HG02678 (cell line): ENCODE measurements around the gene CPM.
"Not testable (repeated sequence)": the region's sequence is repeated elsewhere in the genome, so short reads cannot be mapped to it uniquely, and the experiment has no call there.

Source experiments
- ATAC-seq: cut with Tn5 transposase; IDR thresholded peaks from one replicate; pipeline ENCODE4 v1.9.1; 2021; ENCODE audit warnings: mild to moderate bottlenecking, moderate library complexity; ENCODE audit not compliant: unreplicated experiment

The CPM gene

DNA sequence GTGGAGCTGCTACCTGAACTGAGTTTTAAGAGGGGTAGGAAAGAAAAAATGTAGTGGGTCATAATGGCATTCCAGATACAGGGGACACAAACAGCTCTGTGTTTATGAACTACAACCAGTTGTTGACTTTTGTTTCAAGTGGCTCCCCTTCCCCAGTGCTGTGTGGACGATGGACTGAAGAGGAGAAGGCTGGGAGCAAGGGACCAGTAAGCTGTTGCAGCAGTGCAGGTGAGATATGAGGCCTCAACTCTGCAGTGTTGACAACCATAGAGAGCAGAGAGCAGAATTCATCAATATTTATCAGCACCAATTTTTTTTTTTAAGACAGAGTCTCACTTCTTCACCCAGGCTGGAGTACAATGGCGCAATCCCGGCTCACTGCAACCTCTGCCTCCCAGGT lies 78.4 kb downstream of the CPM start:
- ATAC-seq, result no peak

DNA sequence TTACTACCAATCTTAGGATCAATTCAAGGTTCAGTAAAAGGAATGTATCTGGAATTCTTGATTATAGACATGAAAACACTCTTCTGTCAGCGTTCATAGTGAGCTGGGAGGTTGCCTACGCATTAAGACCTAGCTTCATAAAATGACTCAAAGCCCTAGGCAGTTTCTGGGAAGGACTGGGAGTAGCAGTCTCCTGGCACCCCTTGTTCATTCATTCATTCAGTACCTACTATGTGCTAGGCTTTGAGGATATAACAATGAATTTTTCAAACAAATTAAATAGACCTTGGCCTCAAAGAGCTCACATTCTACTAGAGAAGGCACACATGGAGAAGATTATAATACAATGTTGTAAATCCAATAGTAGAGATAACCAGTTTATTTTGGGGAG lies 78.9 kb downstream of the CPM start:
- no peak for ATAC-seq

DNA sequence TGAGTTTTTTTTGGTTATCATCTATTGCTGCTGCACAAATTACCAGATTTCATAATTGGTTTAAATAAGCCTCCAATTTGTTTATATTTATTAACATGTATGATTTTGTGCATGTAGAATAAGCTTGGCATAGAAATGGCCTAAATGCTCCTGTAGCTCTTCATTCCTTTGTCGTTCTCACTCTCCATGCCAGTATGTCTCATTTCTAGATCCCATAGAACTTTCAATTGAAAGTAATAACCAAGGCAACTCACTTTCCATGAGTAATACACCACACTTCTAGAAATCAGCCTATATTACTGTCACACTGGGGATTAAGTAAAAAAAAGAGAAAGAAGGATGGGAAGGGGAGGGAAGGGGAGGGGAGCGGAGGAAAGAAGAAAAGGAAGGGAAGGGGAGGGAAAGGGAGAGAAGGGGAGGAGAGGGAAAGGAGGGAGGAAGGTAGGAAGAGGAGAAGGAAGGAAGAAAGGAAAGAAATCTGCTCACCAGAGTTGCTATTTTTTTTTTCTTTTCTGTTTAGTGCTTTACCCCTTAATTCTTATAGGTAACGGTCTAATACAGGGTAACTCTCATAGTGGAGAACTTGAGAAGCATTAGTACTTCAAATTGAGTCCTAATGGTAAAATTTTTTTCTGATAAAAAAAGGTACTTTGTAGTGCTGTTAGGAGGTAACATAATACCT lies 79.4 kb downstream of the CPM start:
- ATAC-seq, result no peak

DNA sequence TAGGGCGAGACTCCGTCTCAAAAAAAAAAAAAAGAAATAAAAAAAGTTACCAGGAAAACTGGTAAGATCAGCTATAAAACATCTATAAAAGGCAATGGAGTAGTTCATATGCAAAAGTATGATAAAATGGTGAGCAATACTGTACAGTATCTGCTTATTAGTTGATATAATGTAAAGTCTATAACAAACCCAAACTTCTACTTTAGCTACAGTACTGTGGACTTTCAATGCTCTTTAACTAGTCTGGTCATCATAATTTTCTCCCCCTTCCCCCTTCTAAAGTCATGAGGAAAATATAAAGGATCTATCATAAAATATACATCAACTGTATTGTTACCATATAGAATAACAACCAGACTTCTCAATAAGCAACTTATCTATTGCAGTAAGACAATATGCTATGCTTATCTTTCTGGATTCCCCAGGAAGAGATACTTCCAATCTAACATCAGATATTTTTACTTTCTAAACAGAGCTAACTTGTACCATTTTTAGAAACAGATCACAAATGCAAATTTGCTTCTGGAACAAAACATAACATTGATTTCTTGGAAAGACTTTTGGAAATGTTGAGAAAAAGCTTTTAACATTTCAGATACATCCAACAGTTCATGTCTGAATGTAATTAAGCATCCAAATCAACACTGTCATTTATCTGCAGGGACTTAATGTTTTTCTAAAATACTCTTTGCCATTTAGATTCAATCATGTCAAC lies 81.2 kb downstream of the CPM start:
- ATAC-seq, result no peak

DNA sequence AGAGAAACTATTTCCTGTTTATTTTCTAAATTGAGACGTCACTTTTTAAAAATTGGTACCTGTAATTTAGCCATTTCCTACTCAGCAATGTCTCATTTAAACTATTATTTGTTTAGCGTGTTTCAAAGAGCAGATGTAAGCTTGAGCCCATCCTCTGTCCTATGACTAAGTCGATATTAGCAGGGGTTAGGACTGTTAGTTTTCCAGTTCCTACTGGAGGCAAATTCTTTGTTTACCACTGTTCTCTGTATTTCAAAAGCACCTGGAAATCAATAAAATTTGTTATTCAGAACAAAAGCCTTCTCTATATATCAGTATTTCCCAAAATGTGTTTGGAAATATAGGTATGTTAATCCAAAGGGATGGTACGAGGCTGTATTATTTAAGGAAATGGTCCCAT lies 82.6 kb downstream of the CPM start:
- no peak for ATAC-seq

DNA sequence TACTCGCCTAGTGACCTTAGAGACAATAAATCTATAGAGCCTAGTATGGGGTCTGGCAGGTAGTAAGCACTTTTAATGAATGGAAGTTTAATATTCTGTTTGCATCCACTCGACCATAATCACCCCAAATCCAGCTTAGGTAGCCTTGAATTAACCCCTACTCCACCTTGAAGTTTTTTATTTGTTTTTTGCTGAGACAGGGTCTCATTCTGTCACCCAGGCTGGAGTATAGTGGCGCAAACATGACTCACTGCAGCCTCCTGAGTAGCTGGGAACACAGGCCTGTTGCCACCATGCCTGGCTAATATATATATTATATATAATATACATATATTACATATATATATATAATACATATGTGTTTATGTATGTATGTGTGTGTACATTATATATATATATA lies 86.2 kb downstream of the CPM start:
- ATAC-seq, result no peak

DNA sequence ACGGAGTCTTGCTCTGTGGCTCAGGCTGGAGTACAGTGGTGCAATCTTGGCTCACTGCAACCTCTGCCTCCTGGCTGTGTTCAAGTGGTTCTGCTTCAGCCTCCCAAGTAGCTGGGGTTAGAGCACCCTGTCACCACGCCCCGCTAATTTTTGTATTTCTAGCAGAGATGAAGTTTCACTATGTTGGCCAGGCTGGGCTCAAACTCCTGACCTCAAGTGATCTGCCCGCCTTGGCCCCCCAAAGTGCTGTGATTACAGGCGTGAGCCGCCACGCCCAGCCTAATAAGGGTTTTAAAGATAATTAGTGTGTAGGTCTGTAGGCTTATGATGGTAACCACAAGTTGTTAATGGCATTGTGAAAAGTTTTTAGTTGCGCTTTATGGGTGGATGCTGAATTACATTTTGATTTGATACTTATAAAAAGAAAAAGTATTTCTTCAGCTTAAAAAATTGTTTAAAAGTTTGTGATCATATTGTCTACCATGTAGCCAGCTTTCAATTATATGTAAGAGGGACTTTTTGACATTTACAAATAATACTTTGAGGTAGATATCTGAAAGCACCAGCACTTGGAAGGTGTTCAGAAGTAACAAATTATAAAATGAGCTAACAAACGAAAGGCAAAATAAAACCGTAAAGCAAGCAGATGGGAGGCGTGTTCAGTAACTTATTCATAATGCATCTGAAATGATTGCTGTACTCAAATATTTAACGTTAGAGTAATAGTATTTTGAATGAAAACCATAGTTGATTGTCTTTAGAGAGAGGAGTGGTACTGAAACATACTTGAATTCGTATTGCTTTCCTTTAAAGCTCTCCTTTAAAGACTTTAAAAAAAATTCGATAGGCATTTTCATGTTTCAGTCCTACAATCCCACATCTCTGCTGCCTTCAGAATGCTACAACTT lies 87.9 kb downstream of the CPM start:
- no peak for ATAC-seq

DNA sequence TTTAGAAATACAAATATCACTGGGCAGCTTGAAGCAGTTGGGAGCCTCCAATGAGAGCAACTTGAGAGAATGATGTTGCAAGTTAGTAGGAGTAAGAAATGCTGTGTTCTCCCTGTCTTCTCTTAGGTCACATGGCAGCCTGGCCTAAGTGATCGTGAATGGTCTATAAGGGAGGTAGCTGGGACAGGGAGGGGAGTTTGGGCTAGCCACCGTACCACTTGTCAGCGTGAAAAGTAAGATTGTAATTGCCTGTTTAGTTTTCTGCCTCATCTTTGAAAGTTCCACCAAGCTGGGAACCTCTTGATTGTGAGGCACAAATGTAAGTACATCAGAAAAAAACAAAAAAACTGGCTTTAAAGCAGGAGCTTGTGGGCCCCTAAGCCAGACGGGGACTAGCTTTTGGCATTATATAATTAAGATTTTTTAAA lies 88.6 kb downstream of the CPM start:
- no peak for ATAC-seq

DNA sequence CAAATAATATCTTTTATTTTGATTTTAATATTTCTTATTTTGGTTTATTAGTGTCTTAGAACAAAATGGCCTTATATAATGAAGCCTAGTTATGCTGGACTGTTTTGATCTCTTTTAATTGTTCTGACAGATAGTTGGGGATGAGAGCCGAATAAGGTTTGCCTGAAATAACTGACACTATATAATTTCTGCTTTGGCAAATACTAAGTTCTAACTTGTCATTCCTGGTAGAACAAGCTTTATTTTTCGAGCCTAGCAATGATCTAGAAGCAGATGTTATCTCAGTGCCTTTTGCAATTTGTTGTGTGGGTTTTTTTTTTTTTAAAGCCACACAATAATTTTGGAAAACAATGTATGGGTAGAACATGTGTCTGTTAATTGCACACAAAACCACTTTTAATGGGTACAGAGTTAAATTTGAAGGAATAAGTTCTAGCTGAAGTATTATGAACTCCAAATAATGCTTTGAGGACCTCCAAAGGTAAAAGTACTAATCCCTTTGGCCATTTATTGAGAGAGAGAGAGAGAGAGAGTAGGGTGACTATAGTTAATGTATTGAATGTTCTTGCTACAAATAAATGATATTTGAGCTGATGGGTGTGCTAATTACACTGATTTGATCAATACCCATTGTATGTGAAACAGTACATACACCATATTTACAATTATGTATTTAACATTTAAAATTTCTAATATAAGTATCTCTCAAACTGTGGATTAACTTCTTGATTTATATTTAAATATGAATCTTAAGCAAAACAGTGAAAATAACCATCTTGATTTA lies 90.0 kb downstream of the CPM start:
- no peak for ATAC-seq

DNA sequence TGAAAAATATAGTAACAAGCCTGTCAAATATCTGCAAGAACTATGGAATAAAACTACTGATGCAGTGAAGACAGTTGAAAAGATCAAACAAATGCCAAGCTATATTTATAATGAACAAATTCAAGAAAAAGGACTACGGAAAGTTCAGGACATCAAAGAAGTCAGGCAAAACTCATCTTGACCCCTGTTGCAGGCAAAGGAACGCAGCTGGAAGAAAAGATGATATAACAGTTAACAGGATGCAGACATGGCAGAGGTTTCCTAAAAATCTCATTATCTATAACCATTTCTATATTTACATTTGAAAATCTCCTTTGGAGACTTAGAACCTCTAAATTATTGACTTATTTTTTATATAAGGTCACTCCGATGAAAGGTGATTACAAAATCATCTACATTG lies 90.8 kb downstream of the CPM start:
- ATAC-seq, result no peak

DNA sequence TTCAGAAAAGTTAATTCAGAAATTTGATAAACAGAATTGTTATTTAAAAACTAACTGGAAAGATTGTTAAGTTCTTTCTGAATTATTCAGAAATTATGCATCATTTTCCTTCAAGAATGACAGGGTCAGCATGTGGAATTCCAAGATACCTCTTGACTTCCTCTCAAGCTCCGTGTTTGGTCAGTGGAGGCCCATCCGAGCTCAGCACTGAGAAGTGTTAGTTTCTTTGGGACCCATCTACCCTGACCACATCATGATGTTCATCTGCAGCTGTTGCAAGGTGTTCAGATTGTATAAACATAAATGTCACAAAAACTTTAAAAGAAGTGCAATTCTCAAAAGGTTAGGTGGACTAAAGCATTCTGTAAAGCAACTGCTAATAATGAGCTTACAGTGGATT lies 91.3 kb downstream of the CPM start:
- ATAC-seq, result no peak

DNA sequence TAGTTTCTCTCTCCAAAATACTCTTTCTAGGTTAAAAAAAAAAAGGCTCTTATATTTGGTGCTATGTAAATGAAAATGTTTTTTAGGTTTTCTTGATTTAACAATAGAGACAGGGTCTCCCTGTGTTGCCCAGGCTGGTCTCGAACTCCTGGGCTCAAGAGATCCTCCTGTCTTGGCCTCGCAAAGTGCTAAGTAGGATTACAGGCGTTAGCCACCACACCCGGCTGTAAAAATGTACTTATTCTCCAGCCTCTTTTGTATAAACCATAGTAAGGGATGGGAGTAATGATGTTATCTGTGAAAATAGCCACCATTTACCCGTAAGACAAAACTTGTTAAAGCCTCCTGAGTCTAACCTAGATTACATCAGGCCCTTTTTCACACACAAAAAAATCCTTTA lies 91.8 kb downstream of the CPM start:
- not testable (repeated sequence) for ATAC-seq

DNA sequence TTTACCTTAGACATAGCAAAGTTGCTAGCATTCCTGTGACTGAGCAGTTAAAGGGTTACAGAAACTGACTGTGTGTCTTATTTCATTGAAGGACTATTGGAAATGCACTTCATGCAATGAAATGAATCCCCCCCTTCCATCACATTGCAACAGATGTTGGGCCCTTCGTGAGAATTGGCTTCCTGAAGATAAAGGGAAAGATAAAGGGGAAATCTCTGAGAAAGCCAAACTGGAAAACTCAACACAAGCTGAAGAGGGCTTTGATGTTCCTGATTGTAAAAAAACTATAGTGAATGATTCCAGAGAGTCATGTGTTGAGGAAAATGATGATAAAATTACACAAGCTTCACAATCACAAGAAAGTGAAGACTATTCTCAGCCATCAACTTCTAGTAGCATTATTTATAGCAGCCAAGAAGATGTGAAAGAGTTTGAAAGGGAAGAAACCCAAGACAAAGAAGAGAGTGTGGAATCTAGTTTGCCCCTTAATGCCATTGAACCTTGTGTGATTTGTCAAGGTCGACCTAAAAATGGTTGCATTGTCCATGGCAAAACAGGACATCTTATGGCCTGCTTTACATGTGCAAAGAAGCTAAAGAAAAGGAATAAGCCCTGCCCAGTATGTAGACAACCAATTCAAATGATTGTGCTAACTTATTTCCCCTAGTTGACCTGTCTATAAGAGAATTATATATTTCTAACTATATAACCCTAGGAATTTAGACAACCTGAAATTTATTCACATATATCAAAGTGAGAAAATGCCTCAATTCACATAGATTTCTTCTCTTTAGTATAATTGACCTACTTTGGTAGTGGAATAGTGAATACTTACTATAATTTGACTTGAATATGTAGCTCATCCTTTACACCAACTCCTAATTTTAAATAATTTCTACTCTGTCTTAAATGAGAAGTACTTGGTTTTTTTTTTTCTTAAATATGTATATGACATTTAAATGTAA lies 93.5 kb downstream of the CPM start:
- no peak for ATAC-seq

DNA sequence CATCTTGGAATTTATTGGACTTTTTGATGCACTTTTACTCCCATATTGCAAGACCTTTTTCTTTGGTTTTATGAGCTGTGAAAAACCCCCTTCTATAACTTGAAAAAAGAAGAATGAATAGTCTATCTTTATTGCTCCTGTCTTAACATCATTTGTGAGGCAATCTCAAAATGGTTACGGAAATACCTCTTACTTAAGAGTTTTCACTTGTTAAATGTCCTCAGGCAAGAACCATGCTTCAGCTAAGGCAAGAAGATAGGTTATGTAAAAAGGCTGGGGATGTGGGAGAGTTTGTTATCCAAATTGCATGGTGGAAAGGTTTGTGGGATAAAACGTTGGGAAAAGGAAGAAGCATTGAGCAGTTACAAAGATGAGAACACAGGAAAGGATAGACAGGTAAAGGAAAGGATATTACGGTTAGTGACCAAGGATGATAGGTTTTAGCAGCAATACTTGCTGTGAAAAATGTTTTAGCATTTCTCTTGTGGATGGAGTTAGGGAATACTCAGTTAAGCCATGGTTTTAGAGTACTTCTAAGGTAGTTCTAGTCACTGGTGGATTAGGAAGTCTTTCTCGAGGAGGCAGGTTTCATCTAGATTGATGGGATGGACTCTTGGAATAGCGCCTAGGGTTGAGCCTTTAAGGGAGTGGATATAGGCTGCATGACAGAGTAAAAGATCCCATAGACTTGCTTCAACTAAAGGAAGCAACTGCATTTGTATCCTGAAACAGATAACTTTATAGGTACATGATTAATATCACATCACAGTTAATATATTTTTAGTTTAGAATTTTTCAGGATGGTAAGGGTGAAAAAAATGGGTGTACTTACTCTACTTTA lies 94.7 kb downstream of the CPM start:
- no peak for ATAC-seq

DNA sequence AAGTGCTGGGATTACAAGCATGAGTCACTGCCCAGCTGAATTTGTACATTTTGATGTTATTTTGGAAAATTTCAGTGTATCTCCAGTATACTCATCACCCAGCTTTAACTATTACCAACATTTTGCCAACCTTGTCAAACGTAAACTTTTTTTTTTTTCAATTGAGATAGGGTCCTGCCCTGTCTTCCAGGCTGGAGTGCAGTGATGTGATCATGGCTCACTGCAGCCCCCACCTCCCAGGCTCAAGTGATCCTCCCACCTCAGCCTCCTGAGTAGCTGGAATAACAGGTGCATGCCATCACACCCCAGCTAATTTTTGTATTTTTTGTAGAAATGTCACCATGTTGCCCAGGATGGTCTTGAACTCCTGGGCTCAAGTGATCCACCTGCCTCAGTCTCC lies 95.8 kb downstream of the CPM start:
- no peak for ATAC-seq

DNA sequence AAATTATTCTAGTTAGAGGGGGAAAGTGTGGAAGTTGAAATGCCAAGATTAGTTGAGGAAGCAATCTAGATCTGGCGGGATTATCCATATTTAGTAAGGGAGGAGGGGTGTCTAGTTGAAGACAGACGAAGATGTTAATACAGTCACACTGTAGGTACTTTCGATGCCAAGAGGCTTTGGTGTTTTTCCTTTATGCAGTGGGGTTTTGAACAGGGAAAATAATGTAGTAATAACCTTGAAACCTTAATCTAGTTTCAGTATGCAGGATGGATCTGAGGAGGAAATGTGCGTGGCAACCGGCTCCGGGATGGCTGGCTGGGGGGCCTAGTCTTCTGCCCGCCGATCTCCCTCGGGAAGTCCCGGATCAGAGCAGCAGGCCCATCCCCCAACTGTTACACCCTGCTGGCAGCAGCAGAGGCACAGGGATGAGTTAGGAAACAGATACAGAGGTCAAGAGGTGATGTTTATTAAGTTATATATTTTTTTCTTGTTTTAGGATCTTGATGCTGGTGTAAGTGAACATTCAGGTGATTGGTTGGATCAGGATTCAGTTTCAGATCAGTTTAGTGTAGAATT lies 97.5 kb downstream of the CPM start:
- ATAC-seq, result no peak

DNA sequence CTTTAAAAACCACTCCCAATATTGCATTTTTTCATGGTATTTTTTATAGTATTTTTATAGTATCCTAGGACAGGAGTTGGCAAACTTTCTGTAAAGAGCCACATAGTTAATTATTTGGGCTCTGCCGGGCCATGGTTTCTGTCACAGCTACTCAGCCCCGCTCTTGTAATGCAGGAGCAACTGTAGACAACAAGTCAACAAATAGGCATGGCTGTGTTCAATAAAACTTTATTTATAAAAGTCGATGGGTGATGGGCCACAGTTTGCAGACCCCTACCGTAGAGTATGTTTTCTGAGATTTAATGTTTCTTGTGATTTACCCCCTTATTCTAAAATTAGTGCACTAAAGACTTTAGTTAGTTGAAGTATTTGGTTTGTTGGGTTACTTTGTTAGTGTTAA lies 99.5 kb downstream of the CPM start:
- ATAC-seq, result no peak

DNA sequence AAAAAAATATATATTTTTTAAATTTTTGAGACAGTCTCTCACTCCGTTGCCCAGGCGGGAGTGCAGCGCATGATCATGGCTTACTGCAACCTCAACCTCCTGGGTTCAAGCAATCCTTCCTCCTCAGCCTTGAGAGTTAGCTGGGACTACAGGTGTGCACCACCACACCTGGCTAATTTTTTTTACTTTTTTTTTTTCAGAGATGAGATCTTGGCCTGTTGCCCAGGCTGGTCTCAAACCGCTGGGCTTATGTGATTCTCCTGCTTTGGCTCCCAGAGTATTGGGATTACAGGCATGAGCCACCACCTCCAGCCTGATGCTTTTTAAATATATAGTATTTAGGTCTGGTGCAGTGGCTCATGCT lies 100.5 kb downstream of the CPM start:
- no peak for ATAC-seq
